Measurements from ENCODE around the gene TPGS2.

Gene TPGS2

DNA sequence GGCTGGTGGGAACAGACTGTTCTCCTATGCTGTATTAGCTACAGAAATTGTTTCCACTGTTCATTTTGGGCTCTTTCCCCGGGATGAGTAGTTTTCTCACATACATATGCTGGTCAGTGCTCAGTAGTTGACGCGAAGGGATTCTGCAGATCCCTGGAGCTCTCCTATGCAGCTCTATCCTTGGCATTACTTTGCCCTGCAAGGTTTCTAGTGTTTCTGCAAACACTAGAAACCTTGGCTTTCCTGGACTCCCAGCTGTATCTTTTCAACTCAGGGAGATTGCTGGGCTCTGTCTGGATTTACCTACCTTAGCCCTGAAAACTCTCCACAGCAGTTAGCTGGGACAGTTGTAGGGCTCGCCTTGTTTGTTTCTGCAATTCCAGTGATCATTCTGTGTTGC, 11.0 kb upstream of the TPGS2 start:
- H4K20me1 ChIP-seq (ENCODE audit: insufficient read depth, low read length, poor library complexity, severe bottlenecking), result no peaks in the 10 kb centered on the region
- H3K4me2 ChIP-seq (ENCODE audit: low read depth, low read length, poor library complexity, severe bottlenecking), result no peak overlapping the region
- no peak overlapping the region for H3K4me3 ChIP-seq (ENCODE audit: low read length, poor library complexity, severe bottlenecking)
- peaks cover 16% of the 10 kb centered on the region for H3K4me1 ChIP-seq (ENCODE audit: insufficient read depth, low read length, poor library complexity, severe bottlenecking)
- H3K36me3 ChIP-seq (ENCODE audit: insufficient read depth, low read length), result no peaks in the 10 kb centered on the region
- H2AFZ ChIP-seq (ENCODE audit: low read length), result no peak overlapping the region
- no peaks in the 10 kb centered on the region for H3K9me2 ChIP-seq (replicated peaks; ENCODE audit: low read depth, low read length)
- H3K9ac ChIP-seq (ENCODE audit: low read depth, low read length, poor library complexity, severe bottlenecking), result no peak overlapping the region
- H3K27me3 ChIP-seq (ENCODE audit: insufficient read depth, low read length, poor library complexity, severe bottlenecking), result no peaks in the 10 kb centered on the region
- no peaks in the 10 kb centered on the region for H3K79me2 ChIP-seq (ENCODE audit: insufficient read depth, low read length)
- H3F3A ChIP-seq (ENCODE audit: low read depth), result no peaks in the 10 kb centered on the region
- TF ChIP-seq EZH2phosphoT487 (IDR thresholded peaks at IDR 0.05; ENCODE audit: borderline replicate concordance), result no peak
- TF ChIP-seq, protein P1, sequence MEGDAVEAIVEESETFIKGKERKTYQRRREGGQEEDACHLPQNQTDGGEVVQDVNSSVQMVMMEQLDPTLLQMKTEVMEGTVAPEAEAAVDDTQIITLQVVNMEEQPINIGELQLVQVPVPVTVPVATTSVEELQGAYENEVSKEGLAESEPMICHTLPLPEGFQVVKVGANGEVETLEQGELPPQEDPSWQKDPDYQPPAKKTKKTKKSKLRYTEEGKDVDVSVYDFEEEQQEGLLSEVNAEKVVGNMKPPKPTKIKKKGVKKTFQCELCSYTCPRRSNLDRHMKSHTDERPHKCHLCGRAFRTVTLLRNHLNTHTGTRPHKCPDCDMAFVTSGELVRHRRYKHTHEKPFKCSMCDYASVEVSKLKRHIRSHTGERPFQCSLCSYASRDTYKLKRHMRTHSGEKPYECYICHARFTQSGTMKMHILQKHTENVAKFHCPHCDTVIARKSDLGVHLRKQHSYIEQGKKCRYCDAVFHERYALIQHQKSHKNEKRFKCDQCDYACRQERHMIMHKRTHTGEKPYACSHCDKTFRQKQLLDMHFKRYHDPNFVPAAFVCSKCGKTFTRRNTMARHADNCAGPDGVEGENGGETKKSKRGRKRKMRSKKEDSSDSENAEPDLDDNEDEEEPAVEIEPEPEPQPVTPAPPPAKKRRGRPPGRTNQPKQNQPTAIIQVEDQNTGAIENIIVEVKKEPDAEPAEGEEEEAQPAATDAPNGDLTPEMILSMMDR (conservative IDR thresholded peaks at IDR 0.05; ENCODE audit: low read length), result no peak
- H3K9me3 ChIP-seq (ENCODE audit: insufficient read depth, low read depth, low read length), result no peaks in the 10 kb centered on the region

DNA sequence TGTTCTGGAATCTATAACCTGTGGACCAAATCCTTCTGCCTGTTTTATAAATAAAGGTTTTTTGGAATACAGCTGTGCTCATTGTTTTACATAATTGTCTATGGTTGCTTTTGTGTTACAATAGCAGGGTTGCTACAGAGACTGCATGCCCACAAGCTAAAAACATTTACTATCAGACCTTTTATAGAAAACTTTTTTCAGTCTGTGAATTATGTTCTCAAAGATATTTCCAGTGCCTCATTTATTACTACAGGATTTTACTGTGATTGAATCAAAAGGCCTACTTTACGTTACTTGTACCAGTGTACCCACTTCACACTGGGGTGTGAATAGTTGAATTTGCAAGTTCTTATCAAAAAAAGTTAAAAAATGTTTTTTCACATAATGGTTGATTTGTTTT, 7.1 kb upstream of the TPGS2 start:
- no peak overlapping the region for H2AFZ ChIP-seq (ENCODE audit: low read length)
- H3K27me3 ChIP-seq (ENCODE audit: insufficient read depth, low read length, poor library complexity, severe bottlenecking), result no peaks in the 10 kb centered on the region
- no peak overlapping the region for H3K4me2 ChIP-seq (ENCODE audit: low read depth, low read length, poor library complexity, severe bottlenecking)
- no peaks in the 10 kb centered on the region for H3K9me3 ChIP-seq (ENCODE audit: insufficient read depth, low read depth, low read length)
- no peaks in the 10 kb centered on the region for H4K20me1 ChIP-seq (ENCODE audit: insufficient read depth, low read length, poor library complexity, severe bottlenecking)
- no peak for TF ChIP-seq EZH2phosphoT487 (IDR thresholded peaks at IDR 0.05; ENCODE audit: borderline replicate concordance)
- TF ChIP-seq, protein P1 (conservative IDR thresholded peaks at IDR 0.05; ENCODE audit: low read length), result no peak
- no peaks in the 10 kb centered on the region for H3K36me3 ChIP-seq (ENCODE audit: insufficient read depth, low read length)
- H3K9me2 ChIP-seq (replicated peaks; ENCODE audit: low read depth, low read length), result no peaks in the 10 kb centered on the region
- H3K4me3 ChIP-seq (ENCODE audit: low read length, poor library complexity, severe bottlenecking), result no peak overlapping the region
- peaks cover 16% of the 10 kb centered on the region for H3K4me1 ChIP-seq (ENCODE audit: insufficient read depth, low read length, poor library complexity, severe bottlenecking)
- no peak overlapping the region for H3K9ac ChIP-seq (ENCODE audit: low read depth, low read length, poor library complexity, severe bottlenecking)
- peaks cover 10% of the 10 kb centered on the region; the same call in 1 of the 2 replicates for H3K79me2 ChIP-seq (ENCODE audit: insufficient read depth, low read length)
- no peaks in the 10 kb centered on the region for H3F3A ChIP-seq (ENCODE audit: low read depth)

DNA sequence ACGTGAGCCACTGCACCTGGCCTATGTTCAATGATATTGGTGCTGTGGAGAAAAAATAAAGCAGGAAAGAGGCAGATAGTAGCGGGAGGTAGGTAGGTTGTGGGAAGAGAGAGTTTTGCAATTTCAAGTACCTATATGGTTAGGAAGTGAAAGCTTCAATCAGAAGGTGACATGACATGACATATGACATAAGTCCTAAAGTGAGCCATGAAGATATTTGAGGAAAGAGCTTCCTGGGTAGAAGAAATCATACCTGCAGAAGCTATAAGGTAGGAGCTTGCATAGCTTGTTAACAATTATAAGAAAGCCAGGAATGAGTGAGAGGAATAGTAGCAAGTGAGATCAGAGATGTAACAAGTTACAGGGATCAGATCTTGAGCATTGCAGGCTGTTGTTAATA, 4.3 kb upstream of the TPGS2 start:
- H3K4me1 ChIP-seq (ENCODE audit: insufficient read depth, low read length, poor library complexity, severe bottlenecking), result peaks cover 27% of the 10 kb centered on the region
- TF ChIP-seq, protein P1 (conservative IDR thresholded peaks at IDR 0.05; ENCODE audit: low read length), result no peak
- no peak for TF ChIP-seq EZH2phosphoT487 (IDR thresholded peaks at IDR 0.05; ENCODE audit: borderline replicate concordance)
- H3K36me3 ChIP-seq (ENCODE audit: insufficient read depth, low read length), result no peaks in the 10 kb centered on the region
- no peak overlapping the region for H3K4me3 ChIP-seq (ENCODE audit: low read length, poor library complexity, severe bottlenecking)
- H3K9me3 ChIP-seq (ENCODE audit: insufficient read depth, low read depth, low read length), result no peaks in the 10 kb centered on the region
- no peaks in the 10 kb centered on the region for H3K27me3 ChIP-seq (ENCODE audit: insufficient read depth, low read length, poor library complexity, severe bottlenecking)
- no peaks in the 10 kb centered on the region for H3F3A ChIP-seq (ENCODE audit: low read depth)
- no peak overlapping the region for H2AFZ ChIP-seq (ENCODE audit: low read length)
- no peaks in the 10 kb centered on the region for H4K20me1 ChIP-seq (ENCODE audit: insufficient read depth, low read length, poor library complexity, severe bottlenecking)
- no peaks in the 10 kb centered on the region for H3K9me2 ChIP-seq (replicated peaks; ENCODE audit: low read depth, low read length)
- no peak overlapping the region for H3K9ac ChIP-seq (ENCODE audit: low read depth, low read length, poor library complexity, severe bottlenecking)
- peaks cover 29% of the 10 kb centered on the region for H3K79me2 ChIP-seq (ENCODE audit: insufficient read depth, low read length)
- H3K4me2 ChIP-seq (ENCODE audit: low read depth, low read length, poor library complexity, severe bottlenecking), result peak overlapping the region; percentile 38
